ENCODE data around the gene BEND6. TPM values are rescaled to one million over a fixed set of nuclear protein-coding genes. Genes with fewer than 3 reads are reported as not detected.

The BEND6 gene
- total RNA-seq, 1 donor from 2014 or later = not detected

GRCh38 chr6:56927538-56928453 is 27.1 kb upstream of the BEND6 start:
- peaks cover 21% of the 10 kb centered on the region for H3K27me3 Mint-ChIP-seq (ENCODE audit: insufficient read depth)
- no peak overlapping the region for H3K27ac Mint-ChIP-seq
- no peak for DNase-seq (ENCODE audit: low spot score)
- no peaks in the 10 kb centered on the region for H3K4me1 Mint-ChIP-seq (ENCODE audit: low read depth)
- H3K36me3 Mint-ChIP-seq (ENCODE audit: low read depth) = no peaks in the 10 kb centered on the region
- H3K4me3 Mint-ChIP-seq = no peak overlapping the region
- no peaks in the 10 kb centered on the region for H3K9me3 Mint-ChIP-seq
- intact Hi-C loops (cut with micrococcal nuclease) = no loop called here

- no peak overlapping the region for H3K27ac Mint-ChIP-seq
- intact Hi-C loops (cut with micrococcal nuclease) = no loop called here
- H3K4me1 Mint-ChIP-seq (ENCODE audit: low read depth) = no peaks in the 10 kb centered on the region
- peaks cover 16% of the 10 kb centered on the region for H3K27me3 Mint-ChIP-seq (ENCODE audit: insufficient read depth)
- no peaks in the 10 kb centered on the region for H3K9me3 Mint-ChIP-seq
- no peaks in the 10 kb centered on the region for H3K36me3 Mint-ChIP-seq (ENCODE audit: low read depth)
- DNase-seq (ENCODE audit: low spot score) = no peak
- no peak overlapping the region for H3K4me3 Mint-ChIP-seq
Measured at GRCh38 chr6:56930846-56931245, 24.1 kb upstream of the BEND6 start.

GRCh38 chr6:56932910-56933477 is 21.9 kb upstream of the BEND6 start:
- intact Hi-C loops (cut with micrococcal nuclease) = no loop called here
- no peak for DNase-seq (ENCODE audit: low spot score)
- Mint-ChIP-seq H3K4me1 (ENCODE audit: low read depth) (no peaks in the 10 kb centered on the region), H3K27ac (no peak overlapping the region), H3K36me3 (ENCODE audit: low read depth) (no peaks in the 10 kb centered on the region), H3K4me3 (no peak overlapping the region), H3K9me3 (no peaks in the 10 kb centered on the region), H3K27me3 (ENCODE audit: insufficient read depth) (peaks cover 5% of the 10 kb centered on the region)

- Mint-ChIP-seq H3K27ac (no peak overlapping the region), H3K4me3 (no peak overlapping the region), H3K9me3 (no peaks in the 10 kb centered on the region), H3K4me1 (ENCODE audit: low read depth) (no peaks in the 10 kb centered on the region), H3K36me3 (ENCODE audit: low read depth) (no peaks in the 10 kb centered on the region), H3K27me3 (ENCODE audit: insufficient read depth) (peaks cover 5% of the 10 kb centered on the region)
- DNase-seq (ENCODE audit: low spot score) = no peak
- intact Hi-C loops (cut with micrococcal nuclease) = no loop called here
Measured at GRCh38 chr6:56933650-56934049, 21.3 kb upstream of the BEND6 start.

GRCh38 chr6:56934876-56935275 is 20.0 kb upstream of the BEND6 start:
- Mint-ChIP-seq H3K27me3 (ENCODE audit: insufficient read depth) (peaks cover 5% of the 10 kb centered on the region), H3K36me3 (ENCODE audit: low read depth) (no peaks in the 10 kb centered on the region), H3K4me3 (no peak overlapping the region), H3K27ac (no peak overlapping the region), H3K4me1 (ENCODE audit: low read depth) (no peaks in the 10 kb centered on the region), H3K9me3 (peaks cover 5% of the 10 kb centered on the region)
- intact Hi-C loops (cut with micrococcal nuclease) = no loop called here
- DNase-seq (ENCODE audit: low spot score) = no peak

GRCh38 chr6:56936466-56936865 is 18.4 kb upstream of the BEND6 start:
- no peak for DNase-seq (ENCODE audit: low spot score)
- Mint-ChIP-seq H3K27ac (no peak overlapping the region), H3K9me3 (peaks cover 11% of the 10 kb centered on the region), H3K36me3 (ENCODE audit: low read depth) (peaks cover 2% of the 10 kb centered on the region), H3K27me3 (ENCODE audit: insufficient read depth) (peaks cover 5% of the 10 kb centered on the region), H3K4me1 (ENCODE audit: low read depth) (no peaks in the 10 kb centered on the region), H3K4me3 (no peak overlapping the region)
- intact Hi-C loops (cut with micrococcal nuclease) = no loop called here

- H3K9me3 Mint-ChIP-seq = peaks cover 19% of the 10 kb centered on the region
- DNase-seq (ENCODE audit: low spot score) = no peak
- H3K4me3 Mint-ChIP-seq = no peak overlapping the region
- intact Hi-C loops (cut with micrococcal nuclease) = no loop called here
- peaks cover 2% of the 10 kb centered on the region for H3K36me3 Mint-ChIP-seq (ENCODE audit: low read depth)
- H3K27me3 Mint-ChIP-seq (ENCODE audit: insufficient read depth) = peaks cover 3% of the 10 kb centered on the region
- H3K4me1 Mint-ChIP-seq (ENCODE audit: low read depth) = no peaks in the 10 kb centered on the region
- H3K27ac Mint-ChIP-seq = no peak overlapping the region
Measured at GRCh38 chr6:56938649-56939191, 16.2 kb upstream of the BEND6 start.

- DNase-seq (ENCODE audit: low spot score) = no peak
- Mint-ChIP-seq H3K27me3 (ENCODE audit: insufficient read depth) (peaks cover 5% of the 10 kb centered on the region), H3K36me3 (ENCODE audit: low read depth) (peaks cover 2% of the 10 kb centered on the region), H3K9me3 (peaks cover 19% of the 10 kb centered on the region), H3K4me1 (ENCODE audit: low read depth) (no peaks in the 10 kb centered on the region), H3K27ac (no peak overlapping the region), H3K4me3 (no peak overlapping the region)
- intact Hi-C loops (cut with micrococcal nuclease) = no loop called here
Measured at GRCh38 chr6:56940463-56940862, 14.4 kb upstream of the BEND6 start.

- intact Hi-C loops (cut with micrococcal nuclease) = no loop called here
- Mint-ChIP-seq H3K4me1 (ENCODE audit: low read depth) (no peaks in the 10 kb centered on the region), H3K27me3 (ENCODE audit: insufficient read depth) (peaks cover 8% of the 10 kb centered on the region), H3K9me3 (peaks cover 19% of the 10 kb centered on the region), H3K4me3 (no peak overlapping the region), H3K36me3 (ENCODE audit: low read depth) (peaks cover 2% of the 10 kb centered on the region), H3K27ac (no peak overlapping the region)
- DNase-seq (ENCODE audit: low spot score) = no peak
Measured at GRCh38 chr6:56940977-56941376, 13.9 kb upstream of the BEND6 start.

- no peak for DNase-seq (ENCODE audit: low spot score)
- Mint-ChIP-seq H3K4me1 (ENCODE audit: low read depth) (no peaks in the 10 kb centered on the region), H3K36me3 (ENCODE audit: low read depth) (peaks cover 2% of the 10 kb centered on the region), H3K27me3 (ENCODE audit: insufficient read depth) (peaks cover 10% of the 10 kb centered on the region), H3K9me3 (peaks cover 14% of the 10 kb centered on the region), H3K4me3 (no peak overlapping the region), H3K27ac (no peak overlapping the region)
- intact Hi-C loops (cut with micrococcal nuclease) = no loop called here
Measured at GRCh38 chr6:56944661-56945060, 10.2 kb upstream of the BEND6 start.

- H3K27me3 Mint-ChIP-seq (ENCODE audit: insufficient read depth) = peaks cover 22% of the 10 kb centered on the region
- intact Hi-C loops (cut with micrococcal nuclease) = no loop called here
- H3K27ac Mint-ChIP-seq = no peak overlapping the region
Measured at GRCh38 chr6:56946368-56946767, 8.5 kb upstream of the BEND6 start.

GRCh38 chr6:56947924-56948323 is 7.0 kb upstream of the BEND6 start:
- peaks cover 33% of the 10 kb centered on the region for H3K27me3 Mint-ChIP-seq (ENCODE audit: insufficient read depth)

More at GRCh38 chr6:56946368-56946767, 8.5 kb upstream of the BEND6 start:
- Mint-ChIP-seq H3K36me3 (ENCODE audit: low read depth) (no peaks in the 10 kb centered on the region), H3K9me3 (peaks cover 8% of the 10 kb centered on the region), H3K4me1 (ENCODE audit: low read depth) (no peaks in the 10 kb centered on the region), H3K4me3 (no peak overlapping the region)
- DNase-seq (ENCODE audit: low spot score) = no peak

GRCh38 chr6:56949265-56949664 is 5.6 kb upstream of the BEND6 start:
- Mint-ChIP-seq H3K36me3 (ENCODE audit: low read depth) (peaks cover 2% of the 10 kb centered on the region), H3K9me3 (no peaks in the 10 kb centered on the region), H3K4me3 (no peak overlapping the region), H3K4me1 (ENCODE audit: low read depth) (peaks cover 11% of the 10 kb centered on the region), H3K27me3 (ENCODE audit: insufficient read depth) (peaks cover 46% of the 10 kb centered on the region), H3K27ac (no peak overlapping the region)
- DNase-seq (ENCODE audit: low spot score) = no peak
- intact Hi-C loops (cut with micrococcal nuclease) = no loop called here

More at GRCh38 chr6:56947924-56948323, 7.0 kb upstream of the BEND6 start:
- no peaks in the 10 kb centered on the region for H3K9me3 Mint-ChIP-seq
- H3K36me3 Mint-ChIP-seq (ENCODE audit: low read depth) = no peaks in the 10 kb centered on the region
- no peak overlapping the region for H3K4me3 Mint-ChIP-seq
- intact Hi-C loops (cut with micrococcal nuclease) = no loop called here
- no peak overlapping the region for H3K27ac Mint-ChIP-seq
- no peaks in the 10 kb centered on the region for H3K4me1 Mint-ChIP-seq (ENCODE audit: low read depth)
- DNase-seq (ENCODE audit: low spot score) = no peak
